Heart left ventricle (tissue), 13 donors: ENCODE results near the gene ARFGAP2.

Experiments used
- POLR2A ChIP-seq, 2 donors: fragments of 450-650 bp; IDR thresholded peaks; one replicate each; pipeline ENCODE4 v1.6.1; 2017; ENCODE audit warnings: antibody characterized with exemption in 2 of 2, mild to moderate bottlenecking in 2 of 2, moderate library complexity in 2 of 2
- TF ChIP-seq, protein P1 (sequence below), 12 donors: fragments of 200-600 bp; sonication (generic) in 4 of 12; IDR thresholded peaks; one replicate each; pipeline versions ENCODE4 v1.5.0 to v1.8.0; 2018 to 2022; ENCODE audit warnings: antibody characterized with exemption in 12 of 12, mild to moderate bottlenecking in 5 of 12
- donor health status: ischemic (EF 13 %, LVEDD 7.1; RV severe dilation, severe dysfunction).
- donor health status: DM: no; HTN: yes; CAD: no.
- donor health status: DM: no; HTN: no; CAD: no.
- donor health status: ischemic (EF 25% LVEDD 6.9; RV normal size, moderate dysfunction).
- donor health status: ischemic (EF 25% LVEDD 5.7; RV mildly dilated, moderate dysfunction).
- donor health status: ischemic (EF 35%, LVEDD 5.7; RV mildly dilated, moderate dysfunction).
- donor health status: nonischemic (EF 11% LVEDD 7.7; RV severe dilation, severe dysfunction).
- donor health status: DM: yes; HTN: yes; CAD: no.
- donor health status: PGD.
- donor health status: ischemic (EF 29% LVEDD 5.4; RV normal size, mild dysfunction).
- donor health status: nonischemic (EF 23%, LVEDD 6.1; RV moderate dilation, normal function).

GRCh38 chr11:47125083-47125482 lies 51.6 kb downstream of the ARFGAP2 start:
- TF ChIP-seq, protein P1, sequence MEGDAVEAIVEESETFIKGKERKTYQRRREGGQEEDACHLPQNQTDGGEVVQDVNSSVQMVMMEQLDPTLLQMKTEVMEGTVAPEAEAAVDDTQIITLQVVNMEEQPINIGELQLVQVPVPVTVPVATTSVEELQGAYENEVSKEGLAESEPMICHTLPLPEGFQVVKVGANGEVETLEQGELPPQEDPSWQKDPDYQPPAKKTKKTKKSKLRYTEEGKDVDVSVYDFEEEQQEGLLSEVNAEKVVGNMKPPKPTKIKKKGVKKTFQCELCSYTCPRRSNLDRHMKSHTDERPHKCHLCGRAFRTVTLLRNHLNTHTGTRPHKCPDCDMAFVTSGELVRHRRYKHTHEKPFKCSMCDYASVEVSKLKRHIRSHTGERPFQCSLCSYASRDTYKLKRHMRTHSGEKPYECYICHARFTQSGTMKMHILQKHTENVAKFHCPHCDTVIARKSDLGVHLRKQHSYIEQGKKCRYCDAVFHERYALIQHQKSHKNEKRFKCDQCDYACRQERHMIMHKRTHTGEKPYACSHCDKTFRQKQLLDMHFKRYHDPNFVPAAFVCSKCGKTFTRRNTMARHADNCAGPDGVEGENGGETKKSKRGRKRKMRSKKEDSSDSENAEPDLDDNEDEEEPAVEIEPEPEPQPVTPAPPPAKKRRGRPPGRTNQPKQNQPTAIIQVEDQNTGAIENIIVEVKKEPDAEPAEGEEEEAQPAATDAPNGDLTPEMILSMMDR (IDR thresholded peaks at IDR 0.05) = no peak
- no peak for TF ChIP-seq POLR2A (IDR thresholded peaks at IDR 0.05)
